ENCODE results near the gene NIPA2.

NIPA2 gene

GRCh38 chr15:22902981-22903380, 64.5 kb downstream of the NIPA2 start:
- no peak for DNase-seq (ENCODE audit: low spot score)

DNA sequence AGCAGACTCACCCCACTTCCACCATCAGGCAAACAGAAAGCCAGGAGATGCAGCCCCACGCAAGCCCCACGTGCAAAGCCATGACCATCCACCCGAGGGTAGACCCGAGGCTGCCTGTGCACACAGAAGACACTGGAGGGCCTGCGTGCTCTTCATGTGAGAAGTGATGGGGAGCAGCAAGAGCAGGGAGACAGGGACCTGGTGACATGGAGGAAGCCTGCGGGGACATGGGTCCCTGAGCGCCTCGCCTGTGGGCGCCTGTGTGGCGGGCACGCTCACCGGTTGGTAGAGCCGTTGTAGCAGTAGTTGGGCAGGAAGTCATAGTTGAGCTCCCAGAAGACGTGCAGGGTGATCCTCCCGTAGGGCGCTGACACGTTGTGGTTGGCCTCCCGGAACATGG, 65.0 kb downstream of the NIPA2 start:
- no peak for DNase-seq (ENCODE audit: low spot score)

- no peak for DNase-seq (ENCODE audit: low spot score)
Measured at GRCh38 chr15:22903961-22904534, 65.6 kb downstream of the NIPA2 start.

DNA sequence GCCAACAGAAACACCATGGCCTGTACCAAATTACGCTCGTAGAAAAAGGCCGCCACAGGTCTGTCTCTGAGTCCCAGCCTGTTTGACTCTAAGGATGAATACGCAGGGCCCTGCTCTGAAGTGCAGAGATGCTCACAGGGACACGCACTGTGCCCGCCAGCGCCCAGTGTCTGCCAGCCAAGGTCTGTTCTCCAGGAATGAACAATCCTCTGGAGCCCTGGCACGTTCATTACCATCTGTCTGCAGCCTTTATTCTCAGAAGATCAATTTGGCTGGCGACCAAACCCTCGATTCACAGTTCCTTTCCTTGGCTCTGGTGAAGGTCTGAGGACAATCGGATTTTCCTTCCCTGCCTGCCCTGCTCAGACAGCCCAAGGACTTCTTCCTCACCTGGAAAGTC, 66.3 kb downstream of the NIPA2 start:
- no peak for DNase-seq (ENCODE audit: low spot score)

GRCh38 chr15:22907161-22907950, 68.9 kb downstream of the NIPA2 start:
- no peak for DNase-seq (ENCODE audit: low spot score)

DNA sequence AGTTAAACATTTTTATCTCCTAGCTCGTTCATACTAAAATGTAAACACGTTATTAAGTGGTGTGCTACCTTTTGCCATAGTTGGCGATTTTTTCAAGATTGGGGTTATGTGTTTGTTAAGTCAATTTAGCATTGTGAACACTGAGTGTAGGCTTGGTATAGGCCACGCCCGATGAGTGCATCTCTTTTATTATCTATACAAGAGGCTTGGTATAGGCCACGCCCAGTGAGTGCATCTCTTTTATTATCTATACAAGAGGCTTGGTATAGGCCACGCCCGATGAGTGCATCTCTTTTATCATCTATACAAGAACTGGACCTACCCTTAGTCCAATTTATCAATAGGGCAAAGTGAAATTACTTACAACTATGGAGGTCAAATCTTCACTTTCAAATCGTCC, 70.4 kb downstream of the NIPA2 start:
- no peak for DNase-seq (ENCODE audit: low spot score)

GRCh38 chr15:22911306-22911705, 72.8 kb downstream of the NIPA2 start:
- DNase-seq (ENCODE audit: low spot score) = no peak

DNA sequence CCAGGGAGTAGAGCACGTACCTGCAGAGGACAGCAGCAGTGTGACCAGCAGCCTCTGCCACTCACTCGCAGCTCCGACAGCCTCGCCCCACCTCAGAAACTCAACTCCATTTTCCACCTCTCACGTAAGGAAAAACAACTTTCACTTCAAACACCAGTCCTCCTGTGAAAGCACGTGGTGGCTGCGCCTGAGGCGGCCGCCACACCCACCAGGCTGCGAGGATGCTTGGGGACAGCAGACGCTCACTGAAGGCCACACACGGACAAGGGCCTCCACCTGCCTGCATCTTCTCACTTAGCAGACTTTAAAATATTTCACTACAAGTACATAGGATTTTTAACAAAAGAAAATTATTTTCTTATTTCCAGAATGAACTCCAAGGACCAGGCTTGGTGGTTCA, 73.8 kb downstream of the NIPA2 start:
- no peak for DNase-seq (ENCODE audit: low spot score)

DNA sequence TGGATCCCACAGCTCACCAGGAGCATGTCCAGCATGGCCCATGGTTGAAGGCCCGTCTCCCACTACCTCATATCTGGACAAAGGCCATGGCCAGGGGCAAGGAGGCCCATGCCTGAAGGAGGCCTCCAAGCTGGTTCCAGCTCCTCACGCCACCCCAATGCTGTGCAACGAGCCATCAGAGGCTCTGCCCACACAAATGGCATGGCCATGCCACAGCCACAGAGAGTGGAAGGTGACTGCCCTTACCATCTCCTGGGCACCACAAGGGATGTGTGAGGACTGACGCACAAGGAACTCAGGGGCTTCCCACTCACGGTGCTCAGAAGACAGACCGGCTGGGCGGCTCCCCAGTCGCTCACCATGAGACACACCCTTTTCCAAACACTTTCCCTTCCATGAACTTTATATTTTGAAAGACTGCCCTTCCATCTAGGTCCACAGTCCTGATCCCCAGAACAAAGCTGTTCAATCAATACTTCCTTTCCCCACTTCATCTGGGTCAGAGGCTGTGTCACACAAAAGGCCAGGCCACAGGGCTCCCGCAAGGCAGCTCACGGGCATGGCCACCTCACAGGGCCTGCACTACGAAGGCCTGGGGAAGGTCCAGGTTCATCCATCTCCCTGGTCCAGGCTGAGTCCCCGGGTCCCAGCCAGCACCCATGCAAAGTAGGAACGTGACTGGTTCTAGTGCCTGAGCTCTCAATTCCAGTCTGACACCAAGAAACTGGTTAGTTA, 75.3 kb downstream of the NIPA2 start:
- DNase-seq (ENCODE audit: low spot score) = no peak

DNA sequence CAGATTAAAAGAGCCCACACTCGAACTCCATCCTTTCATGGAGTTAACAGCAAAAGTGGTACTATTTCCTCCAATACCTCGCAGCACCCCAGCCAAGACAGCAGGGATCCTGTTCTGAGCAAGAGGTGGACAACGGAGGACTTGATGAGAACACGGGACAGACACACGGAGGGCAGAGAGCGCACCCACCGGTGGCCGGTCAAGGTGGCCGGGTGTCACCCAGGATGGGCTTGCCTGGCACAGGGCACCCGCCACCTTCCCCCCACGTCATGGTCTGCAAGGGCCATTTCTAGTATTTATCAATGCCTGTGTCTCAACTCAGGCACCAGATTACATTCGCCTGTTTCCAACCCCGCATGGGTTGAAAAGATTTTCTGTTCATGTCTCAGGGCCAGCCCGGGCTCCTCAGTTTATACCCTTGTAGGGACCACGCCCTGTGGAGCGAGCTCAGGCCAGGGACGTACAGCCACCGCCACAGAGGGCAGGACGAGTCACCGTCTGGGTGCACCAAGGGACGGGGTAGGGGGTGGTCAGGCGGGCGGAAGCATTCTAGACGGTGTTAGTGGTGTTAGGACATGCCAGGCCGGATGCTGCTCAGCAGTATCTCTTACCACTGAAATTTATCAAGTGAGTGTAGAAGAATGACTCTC, 77.5 kb downstream of the NIPA2 start:
- DNase-seq (ENCODE audit: low spot score) = no peak

DNA sequence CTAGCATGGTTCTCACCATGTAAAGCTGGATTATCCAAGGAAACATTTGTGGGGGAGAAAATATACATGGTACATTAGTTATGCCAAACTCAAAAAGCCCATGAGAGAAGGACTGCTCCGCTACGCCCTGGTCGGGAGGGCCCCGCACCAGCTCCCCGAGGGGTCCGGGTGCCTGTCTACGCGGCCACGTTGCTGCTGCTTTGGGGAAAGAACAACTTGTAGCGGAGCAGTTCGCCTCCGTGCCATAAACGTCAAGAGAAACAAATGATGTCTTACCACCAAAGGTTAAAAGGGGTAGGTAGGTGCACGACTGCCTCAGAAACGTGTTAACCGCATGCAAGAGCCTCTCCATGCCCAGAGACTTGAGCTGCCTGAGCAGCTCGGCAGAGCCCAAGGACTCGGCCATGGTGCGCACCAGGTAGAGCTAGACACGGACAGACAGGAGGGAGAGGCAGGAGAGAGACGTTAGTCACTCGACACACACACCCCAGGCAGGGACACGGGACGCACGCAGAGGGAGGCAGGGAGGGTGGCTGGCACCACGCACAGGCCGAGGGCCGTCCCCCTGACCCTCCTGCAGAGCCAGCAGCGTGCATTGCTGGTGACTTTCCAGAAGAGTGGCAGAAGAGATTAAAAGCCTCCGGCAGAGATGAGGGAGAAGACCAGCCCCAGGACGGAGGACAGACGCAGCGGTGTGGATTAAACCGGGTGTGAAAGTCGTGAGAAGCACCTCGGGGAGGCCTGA, 78.3 kb downstream of the NIPA2 start:
- DNase-seq (ENCODE audit: low spot score) = no peak

- no peak for DNase-seq (ENCODE audit: low spot score)
Measured at GRCh38 chr15:22917556-22917955, 79.1 kb downstream of the NIPA2 start.

Data from kidney tubule cell (primary cell).